HUES6 (cell line): ENCODE data around the gene NUAK1.

Experiments used
- H3K27ac ChIP-seq: 2 replicates; pipeline ENCODE4 v1.7.0; 2013; ENCODE audit warnings: low read depth, mild to moderate bottlenecking, low read length, inconsistent platforms
- H3K27me3 ChIP-seq: 2 replicates; pipeline ENCODE4 v1.6.1; 2013; ENCODE audit warnings: low read length; ENCODE audit not compliant: control insufficient read depth, insufficient read depth
- H3K36me3 ChIP-seq: 2 replicates; pipeline ENCODE4 v1.6.1; 2013; ENCODE audit warnings: low read length; ENCODE audit not compliant: control insufficient read depth, insufficient read depth
- H3K4me1 ChIP-seq: 2 replicates; pipeline ENCODE4 v1.6.1; 2013; ENCODE audit warnings: low read length; ENCODE audit not compliant: control insufficient read depth, insufficient read depth
- H3K4me3 ChIP-seq: 2 replicates; pipeline ENCODE4 v1.5.1; 2013; ENCODE audit warnings: low read depth, low read length
- H3K9ac ChIP-seq: one replicate; pipeline ENCODE4 v1.6.1; 2013; ENCODE audit warnings: mild to moderate bottlenecking, low read length
- H3K9me3 ChIP-seq: 2 replicates; pipeline ENCODE4 v1.6.1; 2013; ENCODE audit warnings: low read depth, low read length; ENCODE audit not compliant: control insufficient read depth, insufficient read depth

Gene NUAK1

GRCh38 chr12:106118381-106119130 is 20.2 kb downstream of the NUAK1 start:
- Histone ChIP-seq H3K4me3 (no peak overlapping the region), H3K9ac (no peak overlapping the region), H3K27ac (no peak overlapping the region), H3K4me1 (peaks cover 55% of the 10 kb centered on the region), H3K36me3 (no peaks in the 10 kb centered on the region), H3K27me3 (no peaks in the 10 kb centered on the region), H3K9me3 (no peaks in the 10 kb centered on the region)

DNA sequence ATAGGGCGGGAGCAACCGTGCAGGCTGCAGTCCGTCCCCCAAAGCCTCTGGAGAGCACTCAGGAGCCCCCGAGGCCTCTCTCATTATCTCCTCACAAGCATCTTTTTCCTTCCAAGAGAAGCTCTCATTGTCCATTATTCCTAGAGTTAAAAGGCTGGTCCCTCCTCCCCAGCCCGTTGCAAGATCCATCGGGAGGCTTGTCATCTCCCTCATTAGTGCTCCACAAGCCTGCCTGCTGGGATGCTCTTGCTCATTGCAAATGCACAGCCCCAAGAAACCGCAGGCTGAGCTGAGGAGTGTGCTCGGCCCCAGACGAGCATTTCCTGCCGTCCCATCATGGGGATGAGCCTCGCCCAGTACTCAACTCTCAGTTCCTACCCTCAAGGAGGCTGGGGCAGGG is 23.3 kb downstream of the NUAK1 start:
- H3K4me1 ChIP-seq, result peaks cover 76% of the 10 kb centered on the region
- H3K27ac ChIP-seq, result no peak overlapping the region
- H3K4me3 ChIP-seq, result no peak overlapping the region
- H3K9ac ChIP-seq, result no peak overlapping the region
- no peaks in the 10 kb centered on the region for H3K9me3 ChIP-seq
- H3K27me3 ChIP-seq, result no peaks in the 10 kb centered on the region
- no peaks in the 10 kb centered on the region for H3K36me3 ChIP-seq

DNA sequence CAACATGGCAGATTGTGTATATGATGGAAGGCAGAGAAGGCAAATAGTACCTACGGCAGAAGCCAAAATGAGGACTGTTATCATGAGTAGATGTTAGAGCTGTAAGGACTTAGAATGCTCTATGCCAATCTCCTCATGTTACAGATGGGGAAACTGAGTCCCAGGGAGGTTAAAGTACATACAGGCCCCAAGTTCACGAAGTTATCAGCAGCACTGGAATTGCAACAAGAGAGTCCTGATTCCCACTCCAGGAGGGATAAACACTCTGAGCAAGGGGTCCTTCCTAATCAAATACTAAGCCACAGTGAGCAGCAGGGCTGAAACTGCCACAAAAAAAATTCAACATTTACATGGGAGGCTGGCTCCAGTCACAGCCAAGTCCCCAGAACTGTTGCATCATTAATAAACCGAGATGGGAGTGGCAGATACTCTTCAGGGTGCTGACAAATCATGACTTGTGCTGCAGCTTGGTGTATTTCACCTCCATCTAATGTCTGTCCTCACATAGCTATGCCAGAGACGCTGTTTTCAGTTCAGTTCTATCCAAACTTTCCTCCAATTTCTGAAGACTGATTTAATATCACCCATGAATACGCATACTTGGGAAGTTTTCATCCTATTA is 24.2 kb downstream of the NUAK1 start:
- no peak overlapping the region for H3K27ac ChIP-seq
- H3K36me3 ChIP-seq, result no peaks in the 10 kb centered on the region
- H3K9ac ChIP-seq, result no peak overlapping the region
- H3K27me3 ChIP-seq, result no peaks in the 10 kb centered on the region
- H3K4me3 ChIP-seq, result no peak overlapping the region
- H3K9me3 ChIP-seq, result no peaks in the 10 kb centered on the region
- H3K4me1 ChIP-seq, result peaks cover 78% of the 10 kb centered on the region

DNA sequence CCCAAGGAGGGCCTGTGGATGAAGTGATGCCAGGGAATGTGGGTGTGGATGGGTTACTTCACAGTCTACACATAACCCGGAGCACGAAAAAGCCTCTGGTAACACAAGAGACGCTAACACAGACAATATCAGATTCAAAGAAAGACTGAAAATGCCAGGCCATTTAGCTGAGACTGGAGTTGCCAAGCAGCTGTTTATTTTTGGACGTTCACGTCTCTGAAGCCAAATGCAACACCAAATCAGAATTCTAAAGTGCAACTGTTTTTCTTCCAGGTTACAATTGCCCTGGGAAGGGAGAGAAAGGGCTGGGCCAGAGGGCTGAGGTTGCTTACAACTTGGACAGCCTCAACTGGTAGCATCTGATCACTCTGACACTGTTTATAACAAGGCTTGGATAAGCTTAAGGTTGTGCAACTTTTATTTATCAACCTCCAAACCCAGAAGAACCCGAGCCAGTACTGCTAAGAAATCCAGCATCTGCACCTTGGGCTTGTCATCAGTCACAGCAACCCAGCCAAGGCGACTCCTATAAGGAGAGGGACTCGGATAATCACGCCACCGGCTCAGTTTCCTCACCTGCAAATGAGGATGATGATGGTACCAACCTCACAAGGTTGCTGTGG is 24.8 kb downstream of the NUAK1 start:
- H3K27ac ChIP-seq, result no peak overlapping the region; the same call in 1 of the 2 replicates
- H3K9ac ChIP-seq, result no peak overlapping the region
- H3K27me3 ChIP-seq, result no peaks in the 10 kb centered on the region
- peaks cover 78% of the 10 kb centered on the region for H3K4me1 ChIP-seq
- H3K36me3 ChIP-seq, result no peaks in the 10 kb centered on the region
- H3K4me3 ChIP-seq, result no peak overlapping the region
- H3K9me3 ChIP-seq, result no peaks in the 10 kb centered on the region

DNA sequence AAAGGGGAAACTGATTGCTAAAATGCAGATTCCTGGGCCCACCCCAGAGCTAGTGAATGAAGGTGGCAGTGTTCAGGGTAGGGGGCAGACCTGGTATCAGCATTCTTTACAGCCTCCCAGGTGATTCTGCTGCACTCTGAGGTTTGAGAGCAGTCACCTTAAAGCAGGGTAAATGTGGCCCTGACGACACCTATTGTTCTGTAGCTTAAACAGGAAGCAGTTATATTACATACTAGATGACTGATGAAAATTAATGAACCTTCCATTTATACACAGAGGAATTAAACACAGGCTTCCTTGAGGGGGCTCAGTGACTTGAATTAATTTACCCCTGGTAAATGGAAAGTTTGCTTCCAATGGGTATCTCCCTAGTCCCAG is 25.3 kb downstream of the NUAK1 start:
- Histone ChIP-seq H3K4me1 (peaks cover 78% of the 10 kb centered on the region), H3K9ac (no peak overlapping the region), H3K27ac (no peak overlapping the region; the same call in 1 of the 2 replicates), H3K9me3 (no peaks in the 10 kb centered on the region), H3K27me3 (no peaks in the 10 kb centered on the region), H3K4me3 (no peak overlapping the region), H3K36me3 (no peaks in the 10 kb centered on the region)

- Histone ChIP-seq H3K27ac (no peak overlapping the region), H3K4me3 (no peak overlapping the region), H3K27me3 (no peaks in the 10 kb centered on the region), H3K9me3 (no peaks in the 10 kb centered on the region), H3K4me1 (peaks cover 78% of the 10 kb centered on the region), H3K36me3 (no peaks in the 10 kb centered on the region), H3K9ac (no peak overlapping the region)
These were observed 25.7 kb downstream of the NUAK1 start for GRCh38 chr12:106113042-106113441.

DNA sequence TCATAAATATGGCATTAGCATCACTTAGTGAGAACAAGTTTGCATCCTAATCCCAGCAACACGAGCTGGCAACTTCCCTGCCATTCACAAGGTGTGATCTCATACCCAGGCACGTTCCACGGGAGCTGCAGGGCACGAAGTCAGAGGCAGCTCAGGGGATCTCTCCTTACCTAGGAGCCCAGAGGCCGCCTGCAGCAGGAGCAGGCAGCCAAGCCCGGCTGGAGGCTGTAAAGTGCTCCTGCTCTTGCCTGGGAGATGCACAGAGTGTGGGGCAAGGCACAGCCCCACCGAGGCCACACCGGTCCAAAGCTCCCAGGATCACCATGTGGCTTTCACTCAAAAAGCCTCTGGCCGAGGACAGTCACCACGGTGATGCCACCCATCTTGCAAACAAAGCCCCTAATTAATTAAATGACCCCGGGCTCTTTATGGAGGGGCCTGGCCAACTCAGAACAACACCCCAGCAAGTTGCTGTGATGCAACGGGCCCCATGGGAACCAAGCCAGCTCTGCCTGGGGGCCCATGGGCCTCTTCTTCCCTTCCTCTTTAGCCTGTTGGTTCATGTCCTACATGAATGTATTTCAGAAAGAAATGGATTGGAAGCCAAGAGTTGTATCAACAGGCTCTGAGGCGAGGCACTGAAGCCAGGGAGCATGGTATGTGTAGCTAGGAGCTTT is 26.5 kb downstream of the NUAK1 start:
- Histone ChIP-seq H3K27ac (no peak overlapping the region), H3K36me3 (no peaks in the 10 kb centered on the region), H3K4me3 (no peak overlapping the region), H3K9ac (no peak overlapping the region), H3K9me3 (no peaks in the 10 kb centered on the region), H3K27me3 (no peaks in the 10 kb centered on the region), H3K4me1 (peaks cover 84% of the 10 kb centered on the region)

- Histone ChIP-seq H3K36me3 (peaks cover 2% of the 10 kb centered on the region; the same call in 1 of the 2 replicates), H3K9ac (no peak overlapping the region), H3K4me1 (peaks cover 93% of the 10 kb centered on the region), H3K9me3 (no peaks in the 10 kb centered on the region), H3K27me3 (no peaks in the 10 kb centered on the region), H3K27ac (no peak overlapping the region), H3K4me3 (no peak overlapping the region)
These were observed 28.0 kb downstream of the NUAK1 start for GRCh38 chr12:106110626-106111300.

DNA sequence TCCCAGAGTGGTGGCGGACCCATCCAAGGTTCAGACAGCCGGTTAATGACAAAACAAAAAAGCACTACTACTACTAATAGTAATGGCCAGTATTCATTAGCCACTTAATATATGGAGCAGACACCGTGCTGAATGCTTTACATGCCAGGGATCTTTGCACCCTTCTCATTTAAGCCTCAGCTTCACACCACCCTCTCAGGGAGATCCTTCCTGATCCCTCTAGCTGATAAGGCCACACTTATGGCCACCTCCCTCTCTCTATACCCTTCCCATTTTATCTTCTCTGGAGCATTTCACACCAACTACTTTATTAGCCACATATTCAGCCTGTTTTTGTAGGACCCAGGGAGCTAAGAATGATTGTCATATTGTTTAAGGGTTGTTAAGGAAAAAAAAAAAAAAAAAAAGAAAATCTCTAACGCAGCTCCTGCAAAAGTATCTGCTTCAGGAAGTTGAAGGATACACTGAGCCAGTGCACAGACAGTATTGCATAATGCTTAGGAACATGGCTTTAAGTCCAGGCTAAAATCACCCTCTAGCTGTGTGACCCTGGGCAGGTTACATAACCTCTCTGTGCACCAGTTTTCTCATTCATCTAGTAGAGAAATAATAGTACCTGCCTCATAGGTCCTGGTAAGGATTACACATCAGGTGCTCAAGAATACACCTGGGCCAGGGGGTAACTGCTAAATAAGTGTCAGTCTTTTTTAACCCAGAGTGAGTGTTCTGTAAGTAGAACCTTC is 29.4 kb downstream of the NUAK1 start:
- Histone ChIP-seq H3K4me1 (peaks cover 79% of the 10 kb centered on the region), H3K27me3 (no peaks in the 10 kb centered on the region), H3K9me3 (no peaks in the 10 kb centered on the region), H3K4me3 (no peak overlapping the region), H3K36me3 (peaks cover 3% of the 10 kb centered on the region; the same call in 1 of the 2 replicates), H3K27ac (peak overlapping the region; percentile 75), H3K9ac (peak overlapping the region; percentile 44)

DNA sequence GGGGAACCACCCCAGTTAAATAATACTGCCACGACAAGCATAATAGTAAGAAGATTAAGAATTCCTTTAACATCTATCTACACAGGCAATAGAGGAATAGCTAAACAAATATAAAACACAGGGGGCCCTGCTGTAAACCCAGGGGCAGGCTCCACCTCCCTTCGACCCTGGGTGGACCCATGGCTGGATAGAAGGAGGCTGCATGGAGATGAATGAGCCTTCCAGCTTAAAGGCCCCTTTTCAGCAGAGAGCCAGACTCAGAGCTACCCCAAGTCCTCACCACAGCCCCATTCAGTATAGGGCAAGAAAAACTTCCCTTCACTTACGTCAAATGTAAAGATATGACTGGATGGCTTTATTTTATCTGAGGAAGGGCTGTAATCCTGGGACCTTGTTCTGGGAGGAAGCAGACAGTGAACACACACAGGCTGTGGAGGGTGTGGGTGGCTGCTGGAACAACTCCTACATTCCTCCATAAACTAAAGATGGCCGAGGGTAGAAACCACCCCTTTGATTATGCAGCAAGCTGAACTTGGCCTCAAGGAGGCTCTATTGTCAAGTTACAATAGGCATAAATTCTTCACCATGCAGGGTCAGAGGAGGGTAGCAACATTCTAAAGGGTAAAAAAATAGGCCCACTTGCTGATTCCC is 30.4 kb downstream of the NUAK1 start:
- Histone ChIP-seq H3K9me3 (no peaks in the 10 kb centered on the region), H3K36me3 (peaks cover 6% of the 10 kb centered on the region; the same call in 1 of the 2 replicates), H3K9ac (peak overlapping the region; percentile 67), H3K4me1 (peaks cover 71% of the 10 kb centered on the region), H3K27ac (peak overlapping the region; percentile 75), H3K27me3 (no peaks in the 10 kb centered on the region), H3K4me3 (peak overlapping the region; percentile 27)
